CD4-positive, alpha-beta T cell treated with Interleukin-10 for 1 hour (primary cell): ENCODE results near the gene RNF11.
"Not testable (repeated sequence)": the region's sequence is repeated elsewhere in the genome, so short reads cannot be mapped to it uniquely, and the experiment has no call there.

Experiments used
- DNase-seq: peaks from one replicate; pipeline ENCODE4 v3.0.0-alpha.2; 2020

Gene RNF11, protein sequence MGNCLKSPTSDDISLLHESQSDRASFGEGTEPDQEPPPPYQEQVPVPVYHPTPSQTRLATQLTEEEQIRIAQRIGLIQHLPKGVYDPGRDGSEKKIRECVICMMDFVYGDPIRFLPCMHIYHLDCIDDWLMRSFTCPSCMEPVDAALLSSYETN

DNA sequence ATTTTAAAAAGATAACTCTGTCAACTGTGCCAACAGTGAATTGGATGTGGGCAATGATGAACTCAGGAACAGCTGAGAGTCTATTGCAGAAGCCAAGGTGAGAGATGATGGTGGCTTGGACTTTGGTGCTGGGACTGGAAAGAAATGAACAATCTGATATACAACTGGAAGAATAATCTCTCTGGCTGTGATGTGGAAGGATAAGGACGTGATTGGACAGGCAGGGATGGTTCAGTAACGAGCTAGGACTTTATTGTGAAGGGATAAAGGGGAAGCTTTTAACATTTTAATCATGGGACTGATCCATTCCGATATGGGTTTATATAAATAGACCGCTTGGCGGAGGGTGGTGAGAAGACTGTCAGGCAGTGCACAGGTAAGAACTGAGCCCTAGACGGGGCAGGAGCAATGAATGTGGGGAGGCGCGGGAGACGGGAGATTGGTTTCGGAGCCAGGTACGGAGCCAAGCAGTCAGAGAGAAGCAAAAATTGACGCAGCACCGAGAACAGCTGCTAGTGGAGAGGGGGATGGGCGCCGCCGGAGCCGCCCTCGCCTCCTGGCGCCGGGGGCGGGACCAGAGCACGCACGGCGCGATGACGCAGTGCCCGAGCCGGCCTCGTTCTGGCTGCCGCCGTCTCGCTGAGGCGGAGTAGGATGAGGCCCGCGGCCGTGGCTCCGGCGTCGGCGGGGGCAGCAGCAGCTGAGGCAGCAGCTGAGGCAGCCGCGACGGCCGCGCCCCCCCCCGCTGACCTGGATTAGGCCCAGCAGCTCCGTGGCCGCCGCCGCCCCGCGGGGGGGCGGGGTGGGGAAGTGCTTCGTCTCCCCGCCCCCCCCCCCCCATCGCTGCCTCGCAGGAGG, at the start of gene RNF11:
Gene RNF11, plus strand, starts transcription at position 601 of the 858 bp plus-strand sequence. CDS start 484 bp downstream, outside the sequence.
- peak; percentile 93 for DNase-seq

DNA sequence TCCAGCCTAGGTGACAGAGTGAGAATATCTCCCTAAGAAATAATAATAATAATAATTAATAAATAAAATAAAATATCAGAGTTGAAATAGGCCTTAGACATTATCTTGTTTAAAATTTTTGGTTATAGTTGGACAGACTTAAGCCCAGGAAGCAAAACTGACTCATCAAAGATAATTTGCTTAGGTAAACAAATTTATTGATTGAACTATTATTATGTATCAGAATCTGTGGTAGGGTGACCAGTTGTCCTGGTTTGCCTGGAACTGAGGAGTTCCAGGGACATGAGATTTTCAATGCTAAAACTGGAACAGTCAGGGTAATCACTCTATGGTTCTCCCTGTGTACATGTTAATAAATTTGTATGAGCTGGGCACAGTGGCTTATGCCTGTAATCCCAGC, 47.8 kb upstream of the RNF11 start:
- no peak for DNase-seq

DNA sequence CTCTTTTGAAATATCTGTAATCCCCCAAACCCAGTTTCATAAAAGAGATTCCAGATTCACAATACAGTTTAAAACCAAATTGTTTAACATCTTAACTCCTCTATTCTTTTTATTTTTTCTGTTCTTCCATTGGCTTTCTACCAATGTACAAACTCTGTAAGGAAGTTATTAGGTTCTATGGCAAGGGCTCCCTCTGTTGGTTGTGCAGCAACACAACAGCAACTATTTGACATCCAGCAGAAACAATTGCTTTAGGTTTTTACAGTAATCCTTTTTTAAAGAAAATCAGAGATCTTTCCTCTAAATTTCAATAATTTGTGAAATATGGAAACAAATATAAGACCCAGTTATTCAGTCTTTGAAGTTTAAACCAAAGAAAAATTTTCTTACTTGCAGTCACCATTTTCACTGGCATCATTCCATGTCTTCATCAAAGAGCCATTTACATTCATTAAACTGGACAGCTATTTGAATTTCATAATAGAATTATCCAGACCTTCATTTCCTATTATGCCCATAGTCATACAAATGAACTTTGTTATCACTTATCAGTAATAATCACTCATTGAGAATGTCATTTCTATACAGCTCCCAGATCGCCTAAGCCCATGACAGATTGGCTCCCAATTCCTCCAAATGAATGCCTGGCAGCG, 46.5 kb upstream of the RNF11 start:
- peak; percentile 54 for DNase-seq

DNA sequence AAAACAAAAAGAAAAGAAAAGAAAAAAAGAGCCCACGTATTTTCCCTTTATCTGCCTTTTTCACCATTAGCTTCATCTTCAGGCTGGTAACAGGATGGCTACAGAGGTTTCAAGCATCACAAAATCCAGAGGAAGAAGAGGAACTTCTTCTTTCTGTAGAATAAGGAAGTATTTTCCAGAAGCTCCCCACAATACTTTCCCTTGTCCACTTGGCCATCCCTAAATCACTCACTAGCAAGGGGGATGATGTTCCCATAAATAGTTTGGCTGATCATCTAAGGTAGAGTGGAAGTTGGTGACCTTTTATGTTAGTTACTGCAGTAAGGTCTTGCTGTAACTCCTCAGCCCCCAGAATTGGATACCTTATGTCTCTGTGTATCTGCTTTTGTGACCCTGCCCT, 45.1 kb upstream of the RNF11 start:
- DNase-seq = no peak

DNA sequence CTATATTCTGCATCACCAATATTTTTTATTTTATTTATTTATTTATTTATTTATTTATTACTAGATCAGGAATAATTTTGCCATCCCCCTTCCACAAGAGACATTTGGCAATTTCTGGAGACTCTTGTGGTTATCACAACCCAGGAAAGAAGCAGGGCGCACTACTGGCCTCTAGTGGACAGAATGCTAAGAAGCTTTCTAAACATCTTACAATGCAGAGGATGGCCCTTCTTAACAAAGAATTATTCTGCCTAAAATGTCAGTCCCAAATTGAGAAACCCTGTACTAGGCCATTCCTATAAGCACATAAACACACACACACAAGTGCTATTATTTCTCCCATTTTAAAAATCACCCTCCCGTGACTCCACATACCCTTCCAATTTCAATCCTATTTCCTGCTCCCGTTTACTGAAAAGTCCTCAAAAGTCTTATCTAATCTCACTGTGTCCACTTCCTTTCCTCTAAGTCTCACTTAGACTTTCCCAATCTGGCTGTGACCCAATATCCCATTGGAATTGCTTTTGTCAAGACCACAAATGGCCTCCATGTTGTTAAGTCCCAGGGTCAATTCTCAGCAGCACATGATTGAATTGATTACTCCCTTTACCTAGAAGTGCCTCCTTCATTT, 43.7 kb upstream of the RNF11 start:
- peak; percentile 64 for DNase-seq

DNA sequence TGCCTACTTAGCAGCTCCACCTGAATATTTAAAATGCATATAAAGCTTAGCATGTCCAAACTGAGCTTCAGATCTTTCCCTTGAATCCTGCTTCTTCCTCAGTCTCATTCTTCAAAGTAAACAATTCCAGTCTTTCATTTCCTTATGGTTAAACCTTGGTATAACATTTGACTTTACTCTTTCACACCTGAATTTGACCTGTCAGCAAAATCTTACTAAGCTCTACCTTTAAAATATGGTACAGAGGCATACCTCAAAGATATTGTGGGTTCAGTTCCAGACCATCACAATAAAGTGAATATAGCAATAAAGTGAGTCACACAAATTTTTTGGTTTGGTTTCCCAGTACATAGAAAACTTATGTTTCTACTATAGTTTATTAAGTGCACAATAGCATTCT, 42.5 kb upstream of the RNF11 start:
- no peak for DNase-seq

DNA sequence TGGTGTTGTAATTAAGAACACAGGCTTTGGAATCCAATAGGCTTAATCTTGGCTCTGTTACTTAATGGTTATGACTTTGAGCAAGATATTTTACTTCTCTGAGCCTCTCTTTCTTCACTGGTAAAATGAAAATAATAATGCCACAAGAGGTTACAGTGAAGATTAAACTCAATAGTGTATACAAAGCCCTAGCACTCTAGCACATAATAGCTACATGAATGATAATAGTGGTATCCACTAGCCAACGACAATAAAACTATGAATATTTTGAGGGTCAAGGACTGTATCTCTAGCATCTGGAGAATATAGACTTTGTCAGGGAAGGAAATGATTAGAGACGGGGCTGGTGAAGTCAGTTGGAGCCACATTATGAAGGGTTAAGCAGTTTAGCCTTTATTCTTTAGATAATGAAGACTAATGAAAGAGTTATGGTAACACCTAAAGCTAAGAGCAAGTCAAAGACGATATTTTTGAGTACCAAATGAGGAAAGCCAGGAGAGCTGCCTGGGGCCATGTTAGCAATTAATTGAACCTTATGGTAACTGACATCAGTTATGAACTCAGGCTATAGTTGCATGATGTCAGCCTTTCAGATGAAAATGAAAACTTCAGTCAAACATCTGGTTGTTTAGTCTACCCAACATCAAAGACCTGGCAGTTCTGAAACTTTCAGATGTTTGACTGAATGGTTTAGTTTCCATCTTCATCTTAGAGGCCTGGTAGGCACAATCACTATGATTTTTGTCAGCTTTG, 32.8 kb upstream of the RNF11 start:
- no peak for DNase-seq

DNA sequence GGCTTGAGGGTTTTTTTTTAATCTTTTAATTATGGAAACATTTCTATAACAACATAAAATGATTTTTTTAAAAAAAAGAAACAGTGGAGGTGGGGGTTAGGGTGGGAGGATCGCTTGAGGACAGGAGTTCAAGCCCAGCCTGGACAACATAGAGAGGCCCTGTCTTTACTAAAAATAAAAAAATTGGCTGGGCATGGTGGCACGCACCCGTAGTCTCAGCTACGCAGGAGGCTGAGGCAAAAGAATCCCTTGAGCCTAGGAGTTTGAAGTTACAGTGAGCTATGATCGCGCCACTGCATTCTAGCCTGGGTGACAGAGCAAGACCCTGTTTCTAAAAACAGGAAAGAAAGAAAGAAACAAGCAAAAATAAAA, 32.2 kb upstream of the RNF11 start:
- no peak for DNase-seq

DNA sequence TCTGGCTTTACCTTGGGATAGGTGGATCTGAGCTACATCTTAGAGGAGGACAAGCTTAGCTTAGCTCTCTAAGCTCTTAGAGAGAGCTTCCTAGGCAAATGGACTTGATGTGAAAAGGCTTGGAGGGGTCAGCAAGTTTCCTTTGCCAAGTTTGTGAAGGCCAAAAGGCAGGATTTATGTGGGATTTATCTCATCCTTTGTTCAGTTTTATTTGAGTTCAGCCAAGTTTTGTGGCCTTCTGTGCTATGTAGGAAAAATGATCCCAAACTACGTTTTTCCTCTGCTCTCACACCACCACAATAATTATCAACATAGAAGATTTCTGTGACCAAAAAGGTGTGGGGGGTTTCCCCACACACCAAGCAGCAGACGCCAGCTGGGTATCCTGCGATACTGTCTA, 26.0 kb upstream of the RNF11 start:
- DNase-seq = no peak

DNA sequence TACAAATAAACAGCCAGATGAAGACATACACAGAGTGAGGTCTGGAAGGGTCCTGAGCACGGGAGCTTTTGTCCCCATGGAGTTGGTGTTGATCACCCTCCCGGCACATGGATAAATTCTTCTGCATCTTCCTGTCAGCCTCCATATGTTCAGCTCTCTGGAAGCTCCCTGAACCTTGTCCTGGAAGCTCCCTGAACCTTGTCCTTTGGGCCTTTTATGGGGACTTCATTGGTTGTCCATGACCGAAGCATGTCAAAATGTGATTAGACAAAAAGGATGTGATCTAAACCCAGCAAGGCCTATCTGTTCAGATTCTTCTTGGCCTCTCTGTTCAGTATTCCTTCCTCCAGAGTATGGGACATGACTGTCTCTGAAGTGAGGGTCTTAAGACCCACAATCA, 25.4 kb upstream of the RNF11 start:
- no peak for DNase-seq

DNA sequence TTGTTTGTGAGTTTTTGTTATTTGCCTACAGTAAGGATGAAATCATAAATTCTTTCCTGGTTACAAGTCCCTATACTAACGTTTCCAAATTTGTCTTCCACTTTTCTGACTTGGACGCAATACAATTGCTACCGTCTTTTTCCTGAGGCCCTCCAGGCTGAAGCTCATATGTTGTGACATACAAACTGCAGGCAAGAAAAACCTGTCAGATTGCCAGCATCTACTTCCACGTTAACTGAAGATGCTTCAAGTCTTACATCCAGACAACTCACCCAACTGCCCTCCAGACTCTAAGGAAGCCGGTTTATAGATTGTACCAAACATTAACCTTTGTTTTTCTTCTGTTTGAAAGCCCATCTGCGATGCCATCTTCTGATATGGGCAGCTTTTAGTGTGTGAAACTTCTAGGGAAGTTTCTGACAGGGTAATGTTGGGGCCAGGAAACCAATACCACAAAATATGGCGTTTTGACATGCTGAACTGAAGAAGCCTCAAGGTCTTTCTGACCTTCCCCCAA, 21.4 kb upstream of the RNF11 start:
- peak; percentile 21 for DNase-seq

DNA sequence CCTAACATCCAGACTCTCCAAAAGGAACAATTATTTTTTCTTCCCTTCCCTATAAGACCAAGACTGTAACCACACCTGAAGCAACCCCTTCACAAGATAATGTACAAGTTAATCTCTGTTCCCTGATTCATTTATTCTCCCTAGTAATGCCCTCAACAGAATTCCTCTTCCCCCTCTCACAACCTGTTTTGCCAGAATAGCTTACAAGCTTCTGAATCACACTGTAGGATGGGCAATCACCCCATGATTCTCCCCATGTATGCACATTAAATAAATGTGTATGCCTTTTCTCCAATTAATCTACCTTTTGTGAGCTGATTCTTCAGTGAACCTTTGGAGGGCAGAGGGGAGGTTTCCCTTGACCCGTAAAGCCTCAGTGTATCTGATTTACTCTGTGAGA, 20.9 kb upstream of the RNF11 start:
- no peak for DNase-seq

DNA sequence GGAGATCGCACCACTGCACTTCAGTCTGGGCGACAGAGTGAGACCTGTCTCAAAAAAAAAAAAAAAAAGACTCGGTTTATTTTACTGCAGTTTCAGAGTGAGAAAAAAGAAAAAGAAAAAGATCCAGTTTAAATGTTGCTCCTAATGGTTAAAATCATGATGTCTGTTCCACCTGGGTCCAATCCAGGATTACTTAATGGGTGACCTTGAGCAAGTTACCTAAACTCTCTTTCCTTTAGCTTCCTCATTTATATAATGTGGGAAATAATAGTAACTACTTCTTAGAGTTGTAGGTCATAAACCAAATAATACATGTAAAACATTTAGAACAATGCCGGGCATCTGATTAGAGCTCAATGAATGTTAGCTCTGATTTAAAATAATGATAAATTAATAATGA, 19.4 kb upstream of the RNF11 start:
- no peak for DNase-seq

DNA sequence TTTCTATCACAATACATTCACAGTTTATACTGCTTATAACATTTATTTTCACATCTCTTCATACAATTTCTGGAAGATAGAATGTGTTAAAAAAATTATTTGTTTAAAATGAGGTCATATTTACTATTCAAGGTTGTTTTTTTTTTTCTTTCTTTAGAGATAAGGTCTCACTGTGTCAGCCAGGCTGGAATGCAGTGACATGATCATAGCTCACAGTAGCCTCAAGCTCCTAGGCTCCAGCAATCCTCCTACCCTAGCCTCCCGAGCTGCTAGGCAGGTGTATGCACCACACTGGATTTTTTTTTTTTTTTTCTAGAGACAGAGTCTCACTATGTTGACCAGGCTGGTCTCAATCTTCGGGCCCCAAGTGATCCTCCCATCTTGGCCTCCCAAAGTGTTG, 19.0 kb upstream of the RNF11 start:
- DNase-seq = no peak

DNA sequence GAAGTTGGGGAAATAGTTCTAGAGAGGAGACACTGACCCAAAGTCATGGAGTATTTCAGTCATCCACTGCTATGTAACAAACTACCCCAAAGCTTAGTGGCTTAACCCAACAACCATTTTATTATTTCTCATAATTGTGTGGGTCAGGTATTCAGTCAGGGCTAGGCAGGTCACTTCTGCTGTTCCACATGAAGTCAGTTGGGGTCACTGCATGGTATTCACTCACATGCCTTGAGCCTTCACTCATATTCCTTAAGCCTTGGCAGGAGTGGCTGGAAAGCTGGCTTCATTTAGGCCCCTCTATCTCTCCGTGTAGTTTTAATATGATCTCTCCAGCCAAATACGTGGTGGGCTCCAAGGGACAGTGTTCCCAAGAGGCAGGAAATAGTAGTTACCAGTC, 17.5 kb upstream of the RNF11 start:
- no peak for DNase-seq

DNA sequence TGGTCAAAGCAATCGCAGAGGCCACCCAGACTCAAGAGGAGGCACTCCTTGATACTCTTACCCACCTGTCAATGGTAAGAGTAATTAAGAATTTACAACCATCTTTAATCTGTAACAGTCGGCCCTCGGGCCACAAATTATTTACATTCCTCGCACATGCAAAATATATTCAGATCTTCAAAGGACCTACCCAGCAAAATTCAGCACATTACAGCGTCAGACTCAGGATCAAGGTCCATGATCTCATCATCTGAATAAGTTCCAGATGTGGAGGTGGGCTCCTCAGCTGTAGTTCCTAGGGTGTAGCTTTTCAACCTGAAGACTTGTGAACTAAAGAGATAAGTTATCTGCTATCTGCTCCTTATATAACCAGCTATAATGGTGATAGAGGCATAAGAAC, 17.1 kb upstream of the RNF11 start:
- no peak for DNase-seq

DNA sequence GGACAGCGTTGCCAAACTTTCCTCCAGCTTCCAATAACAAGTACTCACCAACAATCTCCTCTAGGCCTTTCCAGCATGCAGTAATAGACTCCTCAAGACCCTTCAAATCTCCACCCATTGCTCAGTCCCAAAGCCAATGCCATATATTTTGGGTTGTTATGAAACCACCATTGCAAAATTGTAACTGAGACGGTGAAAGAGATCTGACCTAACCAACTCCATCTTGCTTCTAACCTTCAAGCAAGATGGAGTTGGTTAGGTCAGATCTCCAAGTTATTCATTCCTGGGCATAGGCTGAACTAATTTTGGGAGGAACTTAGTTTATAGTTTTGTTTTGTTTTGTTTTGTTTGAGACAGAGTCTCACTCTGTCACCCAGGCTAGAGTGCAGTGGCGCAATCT, 14.5 kb upstream of the RNF11 start:
- not testable (repeated sequence) for DNase-seq

DNA sequence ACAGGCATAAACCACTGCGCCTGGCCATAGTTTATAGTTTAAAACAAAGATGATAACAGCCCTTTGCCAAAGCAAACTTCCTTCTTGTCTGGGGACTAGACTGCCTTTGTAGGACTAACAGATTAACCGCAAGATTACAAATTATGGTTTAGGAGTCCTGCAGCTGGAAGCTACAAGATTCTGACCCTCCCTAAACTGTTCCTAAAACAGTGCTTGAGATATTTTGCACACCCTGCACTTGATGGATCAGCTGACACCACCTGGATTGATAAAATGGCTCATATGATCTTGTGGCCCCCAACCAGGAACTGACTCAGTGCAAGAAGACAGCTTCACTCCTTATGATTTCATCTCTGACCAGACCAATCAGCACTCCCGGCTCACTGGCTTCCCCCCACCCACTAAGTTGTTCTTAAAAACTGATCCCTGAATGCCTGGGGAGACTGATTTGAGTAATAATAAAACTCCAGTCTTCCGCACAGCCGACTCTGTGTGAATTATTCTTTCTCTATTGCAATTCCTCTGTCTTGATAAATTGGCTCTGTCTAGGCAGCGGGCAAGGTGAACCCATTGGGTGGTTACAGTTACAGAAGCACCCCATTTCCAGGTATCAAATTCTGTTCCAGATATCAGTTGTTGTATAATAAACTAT, 13.8 kb upstream of the RNF11 start:
- DNase-seq = no peak

DNA sequence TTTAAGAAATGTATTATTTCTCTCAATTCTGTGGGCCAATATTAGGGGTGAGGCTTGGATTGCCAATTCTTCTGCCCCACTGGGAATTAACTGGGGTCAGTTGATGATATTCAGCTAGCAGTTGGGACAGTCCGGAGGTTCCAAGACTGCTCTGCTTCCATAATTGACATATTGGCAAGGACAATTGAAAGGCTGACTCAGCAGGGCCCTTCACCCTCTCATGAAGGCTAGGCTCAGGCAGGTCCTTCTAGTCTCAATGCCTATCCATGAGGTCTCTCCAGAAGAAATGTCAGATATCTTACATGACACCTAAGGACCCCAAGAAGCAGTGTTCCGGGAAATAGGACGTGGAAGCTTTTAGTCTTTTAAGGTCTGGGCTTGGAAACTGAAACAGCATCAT, 13.3 kb upstream of the RNF11 start:
- no peak for DNase-seq

DNA sequence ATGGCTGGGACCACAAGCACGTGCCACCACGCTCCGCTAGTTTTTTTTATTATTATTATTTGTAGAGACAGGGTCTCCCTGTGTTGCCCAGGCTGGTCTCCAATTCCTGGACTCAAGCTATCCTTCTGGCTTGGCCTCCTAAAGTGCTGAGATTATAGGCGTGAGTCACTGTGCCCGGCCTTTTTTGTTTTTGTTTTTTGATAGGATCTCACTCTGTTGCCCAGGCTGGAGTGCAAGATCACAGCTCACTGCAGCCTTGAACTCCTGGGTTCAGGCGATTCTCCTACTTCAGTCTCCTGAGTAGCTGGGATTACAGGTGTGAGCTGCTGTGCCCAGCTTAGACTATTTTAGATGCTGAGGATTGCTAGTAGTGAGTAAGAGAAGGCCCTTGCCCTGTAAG, 11.8 kb upstream of the RNF11 start:
- DNase-seq = no peak

DNA sequence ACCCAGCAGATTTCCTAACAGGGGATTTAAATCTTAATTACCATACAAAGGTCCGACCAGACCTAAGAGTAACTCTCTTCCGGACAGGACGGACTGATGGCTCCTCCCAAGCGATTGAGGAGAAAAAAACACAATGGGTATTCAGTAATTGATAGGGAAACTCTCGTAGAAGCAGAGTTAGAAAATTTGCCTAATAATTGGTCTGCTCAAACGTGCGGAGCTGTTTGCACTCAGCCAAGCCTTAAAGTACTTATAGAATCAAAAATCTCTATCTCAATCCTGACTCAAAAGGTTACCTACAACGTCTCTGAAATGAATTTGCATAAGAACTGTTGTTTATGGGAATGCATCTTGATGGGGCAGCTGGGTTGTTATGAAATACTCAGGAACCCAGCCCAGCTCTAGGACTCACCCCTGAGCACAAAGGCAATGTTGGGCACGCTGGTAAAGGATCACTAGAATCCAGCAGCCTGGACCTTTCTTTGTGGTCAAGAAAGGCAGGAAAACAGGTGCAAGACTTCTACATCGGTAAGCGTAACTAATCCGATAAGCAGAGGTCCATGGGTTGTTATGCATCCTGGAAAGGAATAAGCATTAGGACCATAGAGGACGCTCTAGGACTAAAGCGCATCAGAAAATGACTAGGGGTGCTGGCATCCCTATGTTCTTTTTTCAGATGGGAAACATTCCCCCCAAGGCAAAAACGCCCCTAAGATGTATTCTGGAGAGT, 8.7 kb upstream of the RNF11 start:
- DNase-seq = not testable (repeated sequence)

DNA sequence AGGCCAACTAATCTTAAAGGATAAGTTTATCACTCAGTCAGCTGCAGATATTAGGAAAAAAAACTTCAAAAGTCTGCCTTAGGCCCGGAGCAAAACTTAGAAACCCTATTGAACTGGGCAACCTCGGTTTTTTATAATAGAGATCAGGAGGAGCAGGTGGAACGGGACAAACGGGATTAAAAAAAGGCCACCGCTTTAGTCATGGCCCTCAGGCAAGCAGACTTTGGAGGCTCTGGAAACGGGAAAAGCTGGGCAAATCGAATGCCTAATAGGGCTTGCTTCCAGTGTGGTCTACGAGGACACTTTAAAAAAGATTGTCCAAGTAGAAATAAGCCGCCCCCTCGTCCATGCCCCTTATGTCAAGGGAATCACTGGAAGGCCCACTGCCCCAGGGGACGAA, 7.6 kb upstream of the RNF11 start:
- not testable (repeated sequence) for DNase-seq
